ENCODE results near the gene DACH1.

Gene DACH1

DNA sequence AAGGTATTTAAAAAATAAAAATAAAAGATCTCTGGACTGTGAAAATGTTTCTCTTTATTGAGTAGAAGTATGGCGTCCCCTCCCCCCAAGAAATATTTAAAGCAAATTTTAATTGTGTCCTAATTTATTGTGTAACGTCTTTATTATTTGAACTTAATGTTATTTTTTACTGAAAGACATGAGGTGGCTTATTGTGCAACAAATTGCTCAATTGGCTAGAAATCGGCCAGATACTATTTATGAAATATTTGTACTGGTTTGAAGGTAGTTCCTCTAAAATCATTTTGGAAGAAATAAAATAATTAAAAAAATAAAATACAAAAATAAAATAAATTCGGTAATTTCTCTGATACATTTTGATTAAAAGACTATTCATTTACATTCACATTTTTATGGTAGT lies 162.3 kb downstream of the DACH1 start:
- no peak for DNase-seq (ENCODE audit: low read depth in 2 of 2)

DNA sequence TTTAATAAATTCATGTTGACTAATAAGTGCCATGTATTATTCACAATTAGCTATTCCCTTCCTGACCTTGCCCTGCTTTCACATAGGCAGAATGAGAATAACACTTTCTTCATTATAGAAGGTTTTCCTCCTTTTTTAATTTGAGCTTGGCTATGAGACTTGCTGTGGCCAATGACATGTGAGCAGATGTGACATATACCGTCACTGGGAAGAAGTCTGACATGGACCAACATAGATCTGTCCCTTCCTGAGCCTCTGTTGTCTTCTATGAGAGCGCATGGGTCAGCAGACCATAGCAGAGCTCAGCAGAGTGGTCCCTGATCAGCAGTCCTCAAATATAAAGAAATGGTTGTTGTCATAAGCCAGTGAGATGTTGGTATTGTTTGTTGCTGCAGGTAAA lies 163.9 kb downstream of the DACH1 start:
- DNase-seq (ENCODE audit: low read depth in 2 of 2), result no peak

DNA sequence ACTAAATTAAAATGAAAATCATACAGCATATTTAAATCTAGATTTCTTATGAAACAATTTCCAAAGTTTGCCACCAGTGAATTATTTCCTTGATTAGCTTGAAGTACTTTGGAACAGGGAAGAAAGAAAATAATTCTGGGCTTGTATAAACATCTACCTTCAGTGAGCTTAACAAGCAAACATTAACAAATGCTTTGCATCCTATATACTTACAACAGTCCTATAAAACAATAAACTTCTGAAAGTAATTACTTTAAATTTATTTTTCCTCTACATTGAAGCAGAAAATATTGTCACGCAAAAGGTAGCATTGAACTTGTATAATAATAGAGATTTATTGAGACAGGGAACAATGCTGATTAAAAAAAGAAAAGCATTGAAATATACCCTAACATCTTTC lies 164.8 kb downstream of the DACH1 start:
- no peak for DNase-seq (ENCODE audit: low read depth in 2 of 2)

DNA sequence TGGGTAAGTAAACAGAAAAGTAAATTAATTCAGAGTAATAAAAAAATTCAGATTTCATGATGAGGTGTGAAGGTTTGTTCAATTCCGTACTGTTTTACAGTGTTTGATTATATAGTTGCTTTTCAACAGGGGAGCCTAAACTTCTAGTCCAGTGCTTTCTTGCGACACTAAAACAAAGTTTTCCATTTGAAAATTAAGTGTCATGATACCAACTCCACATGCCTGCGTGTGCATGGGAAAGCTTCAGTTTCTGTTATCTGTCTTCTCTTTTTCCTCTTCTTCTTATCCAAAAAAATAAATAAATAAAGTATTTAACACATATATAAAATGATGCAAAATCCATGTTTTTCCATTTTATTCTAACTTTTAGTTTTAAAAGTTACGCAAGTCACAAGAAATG lies 165.3 kb downstream of the DACH1 start:
- no peak for DNase-seq (ENCODE audit: low read depth in 2 of 2)

DNA sequence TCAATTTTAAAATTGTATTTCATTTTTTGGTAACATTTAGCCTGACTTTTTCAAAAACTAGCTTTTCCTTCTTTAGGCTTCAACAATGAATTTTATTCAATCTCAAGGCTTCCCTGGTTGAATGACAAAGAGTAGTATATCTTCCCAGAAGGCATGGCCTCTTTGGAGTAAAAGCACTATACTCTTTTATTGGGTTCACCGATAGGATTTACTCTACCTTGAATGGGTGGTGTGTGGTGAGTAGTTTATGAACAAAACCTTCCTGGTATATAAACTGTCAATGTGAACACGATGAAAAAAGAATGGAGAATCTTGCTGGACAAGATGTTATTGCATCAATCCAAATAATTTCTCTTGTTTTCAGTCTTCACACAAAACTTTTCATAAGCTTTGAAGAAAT lies 167.7 kb downstream of the DACH1 start:
- DNase-seq (ENCODE audit: low read depth in 2 of 2), result no peak

DNA sequence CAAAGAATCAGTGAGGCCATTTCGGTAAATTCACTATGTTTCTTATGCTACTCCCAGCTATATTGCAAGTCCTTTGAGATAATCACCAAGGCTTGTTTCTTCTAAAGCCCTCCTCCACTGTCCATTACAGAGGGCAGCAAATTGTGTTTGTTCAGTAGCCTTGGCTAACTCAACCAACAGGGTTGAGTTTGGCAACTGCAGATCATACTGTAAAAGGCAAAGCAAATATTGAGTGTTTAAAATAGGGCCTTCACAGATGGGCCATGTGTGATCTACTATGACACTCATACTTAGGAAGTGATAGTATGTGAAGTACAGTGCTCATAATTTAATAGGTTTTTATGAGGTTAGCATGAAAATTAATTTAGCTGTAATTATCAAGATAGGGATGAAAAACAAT lies 171.3 kb downstream of the DACH1 start:
- no peak for DNase-seq (ENCODE audit: low read depth in 2 of 2)

DNA sequence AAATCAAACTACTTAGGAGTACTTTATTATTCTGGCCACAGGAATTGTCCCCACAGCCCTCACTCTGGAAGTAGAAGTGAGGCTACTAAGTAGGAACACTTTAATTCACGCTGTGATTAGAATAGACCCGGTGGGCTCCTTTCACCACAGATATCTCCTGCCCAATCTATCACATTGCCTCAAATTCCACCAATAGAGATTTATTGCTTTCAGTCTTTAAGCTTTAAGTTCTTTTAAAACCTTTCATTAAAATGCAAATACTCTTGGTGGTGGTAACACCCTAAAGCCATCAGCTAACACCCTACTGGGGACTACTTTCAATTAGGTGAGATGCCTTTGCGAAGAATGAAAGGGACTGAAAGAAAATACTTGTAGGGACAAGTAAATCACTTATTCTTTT lies 181.9 kb downstream of the DACH1 start:
- no peak for DNase-seq (ENCODE audit: low read depth in 2 of 2)

DNA sequence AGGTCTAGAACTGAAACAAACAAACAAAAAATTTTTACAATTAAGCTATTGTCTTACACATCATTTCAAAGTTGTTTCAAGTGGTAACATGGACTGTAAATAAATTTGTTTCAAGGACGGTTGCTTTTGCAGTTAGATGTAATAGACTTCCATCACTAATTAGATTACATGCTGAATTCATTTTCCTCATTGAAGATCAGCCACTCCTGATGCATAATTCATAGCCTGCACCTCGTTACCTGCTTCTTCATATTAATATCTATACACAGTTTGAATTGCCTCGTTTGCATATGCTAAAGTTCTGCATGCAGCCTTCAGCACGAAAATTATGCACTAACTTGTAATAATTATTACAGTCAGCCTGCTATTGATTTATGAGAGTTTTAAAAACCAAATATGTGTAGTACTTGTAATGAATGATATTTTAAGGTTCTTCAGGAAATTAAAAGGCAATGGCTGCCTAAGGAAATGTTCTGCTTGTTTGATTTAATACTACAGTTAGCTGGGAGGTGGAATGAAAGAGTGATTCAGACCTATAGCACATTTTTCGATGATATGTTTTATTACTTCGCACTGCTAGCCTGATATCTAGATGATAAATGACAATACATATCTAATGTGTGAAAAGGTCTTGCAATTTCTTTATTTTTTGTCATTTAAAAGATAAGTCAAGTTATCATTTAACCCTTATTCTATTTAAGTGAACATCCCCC lies 184.9 kb downstream of the DACH1 start:
- DNase-seq (ENCODE audit: low read depth in 2 of 2), result no peak

DNA sequence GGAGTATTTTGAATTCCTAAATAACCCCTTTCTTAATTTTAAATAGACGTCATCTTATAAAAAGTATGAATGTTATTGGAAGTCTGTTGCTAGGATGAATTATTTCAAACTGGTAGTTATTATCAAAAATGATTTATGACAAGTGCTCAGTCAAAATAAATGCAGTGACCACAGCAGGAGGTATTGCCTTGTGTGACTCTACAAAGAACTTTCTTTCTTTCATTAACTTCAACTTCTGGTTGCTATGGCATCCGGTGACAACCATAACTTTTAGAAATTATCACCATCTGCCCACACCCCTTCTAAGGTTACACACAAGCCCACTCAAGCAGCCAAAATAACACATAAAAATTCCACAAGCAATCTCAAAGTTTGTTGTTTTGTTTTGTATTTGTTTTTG lies 189.9 kb downstream of the DACH1 start:
- DNase-seq (ENCODE audit: low read depth in 2 of 2), result no peak

DNA sequence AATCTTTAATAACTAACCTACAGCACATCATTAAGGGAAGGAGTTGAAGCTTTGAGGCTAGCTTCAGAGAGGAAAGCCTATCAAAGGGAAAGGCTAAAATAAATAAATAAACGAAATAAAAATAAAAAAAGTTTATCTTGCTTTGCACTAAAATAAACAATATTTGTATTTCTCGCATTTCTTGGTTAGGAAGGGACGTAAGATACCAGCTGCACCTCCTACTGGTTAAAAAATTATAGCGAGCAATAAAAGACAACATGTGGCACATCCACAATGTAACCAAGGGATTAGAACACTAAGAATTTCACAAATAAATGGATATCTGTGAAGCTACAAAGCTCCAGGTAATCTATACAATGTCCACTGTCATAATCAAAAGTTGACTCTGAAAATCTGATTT lies 194.5 kb downstream of the DACH1 start:
- no peak for DNase-seq (ENCODE audit: low read depth in 2 of 2)

DNA sequence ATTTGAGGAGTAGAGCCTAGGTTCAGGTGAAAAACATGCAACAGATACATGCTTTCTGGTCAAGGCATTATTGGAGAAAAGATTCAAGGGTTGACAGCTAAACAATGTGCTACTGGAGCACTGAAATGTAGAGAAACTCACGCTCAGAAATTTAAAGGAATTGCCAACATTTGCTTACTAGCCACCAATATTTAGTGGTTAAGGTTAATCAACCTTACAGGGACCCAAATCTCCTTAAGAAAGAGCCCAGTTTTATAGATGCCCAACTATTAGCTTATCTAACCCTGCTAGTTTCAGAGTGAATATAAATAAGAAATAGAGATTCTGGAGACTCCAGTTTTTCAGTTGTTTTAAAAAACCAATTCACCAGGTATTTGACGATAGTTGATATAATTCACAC lies 203.6 kb downstream of the DACH1 start:
- no peak for DNase-seq (ENCODE audit: low read depth in 2 of 2)

DNA sequence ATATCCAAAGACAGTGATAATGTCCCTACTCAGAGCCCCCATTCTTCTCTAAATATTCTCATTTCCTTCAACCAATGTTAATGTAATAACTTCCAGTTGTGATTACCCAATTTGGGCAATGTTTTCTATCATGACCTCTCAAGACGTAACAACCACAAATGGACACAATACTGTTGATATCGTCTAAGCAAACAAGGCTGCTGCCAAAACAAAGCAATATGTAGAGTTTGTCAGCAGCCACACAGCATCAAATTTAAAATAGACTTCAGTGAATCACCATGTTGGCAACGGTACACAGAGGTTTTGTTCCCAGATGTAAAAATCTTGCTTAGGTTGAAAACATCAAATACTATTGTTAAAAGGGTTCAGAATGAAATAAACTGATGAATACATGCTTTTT lies 205.1 kb downstream of the DACH1 start:
- no peak for DNase-seq (ENCODE audit: low read depth in 2 of 2)

DNA sequence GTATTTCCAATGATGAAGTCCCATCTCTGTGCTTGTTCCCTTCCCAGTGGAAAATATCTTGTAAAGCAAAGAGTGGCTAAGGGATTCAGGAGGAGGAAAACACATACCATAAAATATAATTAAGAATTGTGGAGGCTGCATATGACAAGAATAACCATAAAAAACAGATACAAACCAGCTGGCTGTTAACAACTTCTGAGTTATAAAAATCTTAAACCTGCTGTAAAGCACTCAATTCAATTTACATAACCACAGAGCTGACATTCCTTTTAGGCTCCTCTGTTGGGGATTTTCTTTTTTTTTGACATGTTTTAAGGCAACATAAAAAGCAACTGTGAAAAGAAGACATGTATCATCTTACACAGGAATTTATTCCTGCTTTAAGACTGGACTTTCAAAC lies 207.6 kb downstream of the DACH1 start:
- no peak for DNase-seq (ENCODE audit: low read depth in 2 of 2)

DNA sequence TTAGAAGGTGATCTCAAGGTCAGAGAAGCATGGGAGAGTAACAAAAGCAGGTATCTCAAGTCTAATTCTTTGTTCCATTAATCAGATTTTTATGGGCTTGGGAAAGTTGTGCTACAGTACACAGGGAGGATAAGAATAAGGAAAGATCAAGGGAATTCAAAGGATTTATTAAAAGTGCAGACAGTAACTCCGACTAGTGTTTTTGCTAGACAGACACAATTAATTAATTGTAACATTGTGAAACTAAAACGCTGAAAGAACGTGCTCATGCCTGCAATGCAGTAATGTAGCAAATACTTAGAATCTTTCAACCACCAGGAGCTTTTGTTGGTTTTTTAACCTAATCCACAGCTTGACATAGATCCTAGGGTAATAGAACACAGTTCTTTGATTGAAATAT lies 221.5 kb downstream of the DACH1 start:
- DNase-seq (ENCODE audit: low read depth in 2 of 2), result no peak

DNA sequence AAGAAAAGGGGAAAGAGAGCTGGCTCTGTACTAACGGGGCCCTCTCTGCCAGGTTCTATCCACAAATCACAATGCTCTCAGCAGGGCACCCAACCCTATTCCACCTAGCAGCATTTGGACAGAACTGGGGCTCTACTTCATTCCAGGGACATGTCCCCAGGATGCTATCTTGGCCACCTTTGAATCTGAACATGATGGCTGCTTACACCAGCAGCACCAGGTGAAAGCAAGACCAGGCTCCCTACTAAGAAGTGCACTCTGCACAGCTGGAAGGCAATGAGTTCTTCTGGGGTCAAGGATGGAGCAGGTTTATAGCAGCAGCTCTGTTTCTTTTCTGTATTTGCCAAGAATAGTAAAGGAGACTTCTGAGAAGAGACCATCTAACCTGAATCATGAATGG lies 222.4 kb downstream of the DACH1 start:
- DNase-seq (ENCODE audit: low read depth in 2 of 2), result no peak

DNA sequence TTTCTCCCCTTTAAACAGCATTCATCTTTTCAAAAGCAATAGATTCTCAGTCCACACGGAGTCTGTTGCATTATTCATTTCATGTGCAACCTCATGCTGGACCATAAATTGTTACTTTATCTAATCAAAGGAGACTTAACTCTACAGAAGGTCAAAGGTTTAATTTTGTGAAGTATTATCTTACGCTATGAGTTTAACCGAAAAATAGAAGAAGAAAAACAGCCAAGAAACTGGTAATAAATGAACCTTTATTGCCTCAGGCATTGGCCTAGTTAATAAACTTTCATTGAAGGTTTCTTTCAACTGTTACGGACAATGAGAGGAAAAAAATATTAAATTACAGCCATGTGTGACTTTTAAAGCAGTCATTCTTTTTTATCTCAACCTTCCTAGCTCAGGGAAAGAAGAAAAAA lies 223.6 kb downstream of the DACH1 start:
- DNase-seq (ENCODE audit: low read depth in 2 of 2), result no peak

DNA sequence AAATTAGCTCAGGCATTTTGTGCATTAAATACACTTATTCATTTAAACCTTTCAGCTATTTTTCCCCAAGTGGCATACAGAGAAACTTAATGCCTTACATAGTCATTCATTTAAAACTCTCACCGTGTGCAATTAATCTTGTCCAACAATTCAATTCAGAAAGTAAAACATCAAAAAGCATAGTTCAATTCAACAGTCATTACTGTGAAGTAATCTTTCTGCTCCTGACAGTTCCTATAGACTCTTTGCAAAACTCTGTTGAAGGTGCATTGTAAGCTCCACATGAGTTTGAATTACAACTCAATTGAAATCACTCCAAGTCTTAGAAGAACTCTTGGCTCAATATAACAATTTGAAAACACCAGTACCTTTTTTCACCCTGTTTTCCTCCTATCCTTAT lies 228.3 kb downstream of the DACH1 start:
- DNase-seq (ENCODE audit: low read depth in 2 of 2), result no peak

DNA sequence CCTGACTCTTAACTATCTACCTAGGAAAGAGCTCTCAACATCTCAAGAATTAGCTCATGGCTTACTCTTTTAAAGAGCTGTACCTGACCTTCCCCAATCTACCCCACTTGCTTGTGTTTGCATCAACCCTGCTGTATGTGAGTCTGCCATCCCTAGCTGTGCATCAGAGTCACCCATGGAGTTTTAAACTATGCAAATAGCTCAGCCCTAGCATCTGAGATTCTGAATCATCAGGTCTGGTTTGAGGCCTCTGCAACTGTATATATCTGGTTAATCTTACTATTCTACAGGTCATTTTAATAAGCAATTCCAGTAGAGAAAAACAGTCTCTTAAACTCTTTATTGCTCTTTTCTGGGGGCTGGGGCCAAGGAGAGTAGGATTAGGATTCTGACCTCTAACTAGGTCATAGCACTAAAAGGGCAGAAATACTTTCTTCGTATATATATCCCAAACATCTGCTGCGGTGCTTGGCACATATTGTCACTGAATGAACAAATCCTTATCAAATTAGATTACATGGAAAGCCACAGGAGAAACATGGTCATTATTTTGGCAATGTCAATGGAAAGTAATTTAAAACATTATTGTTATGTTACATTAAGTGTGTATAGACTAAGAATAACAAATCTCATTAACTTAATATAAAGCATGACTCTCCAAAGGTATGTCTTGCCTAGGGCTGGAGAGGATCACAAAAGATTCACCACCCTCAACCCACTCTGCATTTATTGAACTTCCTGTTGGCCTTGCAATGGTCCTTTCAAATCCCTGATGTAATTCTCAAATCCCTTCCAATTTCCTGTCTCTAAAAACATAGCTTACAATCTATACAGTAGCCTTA lies 232.2 kb downstream of the DACH1 start:
- DNase-seq (ENCODE audit: low read depth in 2 of 2), result no peak

DNA sequence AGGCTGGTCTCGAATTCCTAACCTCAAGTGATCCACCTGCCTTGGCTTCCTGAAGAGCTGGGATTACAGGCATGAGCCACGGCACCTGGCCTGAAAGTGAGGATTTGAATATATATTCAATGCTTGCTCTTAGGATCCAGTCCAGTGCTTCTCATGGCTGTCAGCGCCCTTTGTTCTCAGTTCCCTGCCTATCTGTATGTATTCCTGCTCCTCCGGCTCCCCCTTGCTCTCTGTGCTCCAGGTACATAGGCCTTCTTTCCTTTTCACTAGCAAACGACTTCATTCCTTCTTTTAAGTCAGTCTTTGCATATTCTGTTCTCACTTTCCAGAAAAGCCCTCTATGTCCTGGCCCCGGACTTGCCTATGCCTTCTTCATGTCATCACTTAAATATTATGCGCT lies 232.8 kb downstream of the DACH1 start:
- DNase-seq (ENCODE audit: low read depth in 2 of 2), result no peak

DNA sequence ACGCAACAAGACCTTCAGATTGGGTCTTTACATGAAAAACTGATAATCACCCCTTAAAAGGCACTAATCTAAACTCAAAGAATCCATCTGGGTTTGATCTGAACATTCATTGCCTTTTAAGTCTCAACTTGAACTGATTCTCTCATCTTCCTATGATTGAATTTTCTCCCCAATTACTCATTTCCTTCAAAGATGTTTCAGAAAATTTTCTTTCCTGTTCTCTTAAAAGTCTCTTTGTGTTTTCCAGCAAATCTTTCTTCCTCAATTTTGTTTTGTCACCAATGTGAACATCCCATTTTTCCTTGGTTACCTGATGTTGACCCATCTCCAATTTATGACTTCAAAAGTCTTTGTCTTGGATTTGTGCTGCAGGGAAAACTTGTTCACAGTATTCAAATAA lies 234.3 kb downstream of the DACH1 start:
- no peak for DNase-seq (ENCODE audit: low read depth in 2 of 2)

DNA sequence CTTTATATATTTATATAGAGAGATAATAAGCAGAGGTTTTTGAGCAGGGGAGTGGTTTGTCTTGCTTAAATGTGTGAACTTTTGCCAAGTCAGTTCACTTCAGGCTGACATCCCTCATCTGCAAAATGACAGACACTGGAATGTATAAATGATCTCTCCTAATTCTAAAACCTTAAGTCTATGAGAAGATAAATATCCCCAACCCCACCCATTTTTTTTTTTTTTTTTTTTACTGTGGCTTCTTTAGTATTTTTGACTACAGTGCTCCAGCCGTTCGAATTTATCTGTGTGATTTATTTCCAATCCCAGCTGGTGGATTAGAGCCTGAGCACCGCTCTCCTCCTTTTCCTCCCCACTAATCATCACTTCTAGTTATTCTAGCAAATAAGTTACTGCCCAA lies 234.8 kb downstream of the DACH1 start:
- no peak for DNase-seq (ENCODE audit: low read depth in 2 of 2)

DNA sequence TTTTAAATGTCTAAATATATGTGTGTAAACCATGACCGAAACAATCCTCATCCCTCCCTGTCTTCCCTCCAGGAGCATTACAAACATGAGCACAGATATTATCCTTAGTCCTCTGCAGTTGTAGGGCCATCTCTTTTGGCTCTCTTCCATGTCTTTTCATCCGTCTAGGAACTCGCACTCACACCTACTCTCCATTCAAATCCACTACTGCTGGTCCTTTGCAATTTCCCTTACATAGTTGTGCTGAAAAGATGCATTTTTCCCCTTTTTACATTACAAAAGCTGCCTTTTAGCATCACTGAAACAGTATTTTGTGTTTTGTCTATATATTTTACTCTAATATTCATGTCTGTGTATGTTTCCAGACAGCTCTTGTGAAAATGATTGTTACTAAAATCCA lies 237.8 kb downstream of the DACH1 start:
- no peak for DNase-seq (ENCODE audit: low read depth in 2 of 2)

DNA sequence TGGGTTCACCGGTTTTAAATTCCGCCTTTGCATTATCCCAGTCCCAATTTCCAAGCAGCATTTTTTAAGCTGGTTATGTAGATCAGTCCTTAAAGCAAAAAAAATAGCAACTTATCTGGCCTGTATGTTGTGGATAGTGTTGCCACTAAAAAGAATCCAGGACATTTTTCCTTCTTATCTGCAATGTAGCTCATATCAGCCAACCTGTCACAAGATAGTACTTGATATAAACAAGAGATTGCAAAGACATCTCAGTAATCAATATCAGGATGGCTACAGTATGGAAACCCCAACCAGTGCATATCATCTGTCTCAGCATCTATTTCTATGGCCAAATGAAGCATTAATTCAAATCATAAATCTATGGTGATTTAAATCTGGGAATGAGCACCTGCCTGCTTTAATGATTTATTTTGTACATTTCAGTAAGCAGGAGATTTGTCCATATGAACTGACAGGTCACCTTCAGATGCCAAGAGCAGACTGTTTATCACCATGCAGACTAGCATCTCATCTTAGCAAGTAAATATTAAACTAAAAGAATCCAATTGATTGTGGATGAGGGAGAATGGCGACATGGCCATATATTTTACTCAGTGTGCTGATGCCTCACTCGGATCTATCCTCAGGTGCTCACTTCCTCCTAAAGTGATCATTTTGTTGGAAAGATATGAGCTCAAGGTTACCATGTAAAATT lies 240.4 kb downstream of the DACH1 start:
- DNase-seq (ENCODE audit: low read depth in 2 of 2), result no peak

Measured in fibroblast of skin of left quadriceps (primary cell).